ENCODE results near the gene CLCF1. TPM values are rescaled to one million over a fixed set of nuclear protein-coding genes. Genes with fewer than 3 reads are reported as not detected.

CLCF1 gene
- total RNA-seq = 0.61 and 1.3 TPM in 2 replicates

GRCh38 chr11:67372993-67373647 is at the start of gene CLCF1:
Gene CLCF1 (minus strand): TSS chr11:67373598. CDS start chr11:67373539, 59 bp downstream.

GRCh38 chr11:67415501-67416304 is 42.3 kb upstream of the CLCF1 start, which contains the start of gene CARNS1:
Gene CARNS1 (plus strand): TSS chr11:67415678. CDS start chr11:67416200, 522 bp downstream.

DNA sequence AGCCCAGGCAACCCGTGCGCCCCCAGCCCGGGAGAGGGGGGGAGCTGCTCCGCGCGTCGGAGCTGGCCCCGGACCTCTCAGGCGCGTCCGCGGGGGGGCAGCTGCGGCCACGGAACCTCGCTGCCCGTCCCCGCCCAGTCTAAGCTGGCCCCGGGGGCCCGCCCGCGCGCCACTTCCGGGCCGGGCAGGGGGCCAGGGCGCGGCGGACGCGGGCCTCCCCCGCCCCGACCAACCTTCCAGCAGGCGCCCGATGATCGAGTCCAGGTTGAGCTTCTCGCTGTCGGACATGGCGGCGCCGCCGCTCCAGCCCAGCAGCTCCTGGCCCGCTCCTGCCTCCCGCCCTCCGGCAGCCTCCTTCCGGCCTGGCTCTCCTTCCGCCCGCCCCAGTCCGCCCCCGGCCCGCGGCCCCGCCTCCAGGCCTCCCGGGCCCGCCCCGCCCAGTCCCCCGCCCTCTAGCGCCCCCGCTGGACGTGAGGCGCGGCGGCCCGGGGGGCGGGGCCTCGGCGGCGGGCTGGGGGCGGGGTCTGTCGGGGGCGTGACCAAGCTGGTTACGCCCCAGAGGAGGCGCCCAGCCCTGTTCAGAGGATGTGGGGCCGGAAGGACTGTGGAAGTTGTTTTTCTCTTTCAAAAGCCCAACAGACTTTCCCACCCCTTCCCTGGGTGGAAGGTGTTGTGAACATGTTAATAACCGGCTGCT is 28.2 kb upstream of the CLCF1 start, which contains the start of gene PPP1CA:
Gene PPP1CA (minus strand): TSS at position 364 of the 697 bp plus-strand sequence. CDS start 76 bp downstream, at position 288.

DNA sequence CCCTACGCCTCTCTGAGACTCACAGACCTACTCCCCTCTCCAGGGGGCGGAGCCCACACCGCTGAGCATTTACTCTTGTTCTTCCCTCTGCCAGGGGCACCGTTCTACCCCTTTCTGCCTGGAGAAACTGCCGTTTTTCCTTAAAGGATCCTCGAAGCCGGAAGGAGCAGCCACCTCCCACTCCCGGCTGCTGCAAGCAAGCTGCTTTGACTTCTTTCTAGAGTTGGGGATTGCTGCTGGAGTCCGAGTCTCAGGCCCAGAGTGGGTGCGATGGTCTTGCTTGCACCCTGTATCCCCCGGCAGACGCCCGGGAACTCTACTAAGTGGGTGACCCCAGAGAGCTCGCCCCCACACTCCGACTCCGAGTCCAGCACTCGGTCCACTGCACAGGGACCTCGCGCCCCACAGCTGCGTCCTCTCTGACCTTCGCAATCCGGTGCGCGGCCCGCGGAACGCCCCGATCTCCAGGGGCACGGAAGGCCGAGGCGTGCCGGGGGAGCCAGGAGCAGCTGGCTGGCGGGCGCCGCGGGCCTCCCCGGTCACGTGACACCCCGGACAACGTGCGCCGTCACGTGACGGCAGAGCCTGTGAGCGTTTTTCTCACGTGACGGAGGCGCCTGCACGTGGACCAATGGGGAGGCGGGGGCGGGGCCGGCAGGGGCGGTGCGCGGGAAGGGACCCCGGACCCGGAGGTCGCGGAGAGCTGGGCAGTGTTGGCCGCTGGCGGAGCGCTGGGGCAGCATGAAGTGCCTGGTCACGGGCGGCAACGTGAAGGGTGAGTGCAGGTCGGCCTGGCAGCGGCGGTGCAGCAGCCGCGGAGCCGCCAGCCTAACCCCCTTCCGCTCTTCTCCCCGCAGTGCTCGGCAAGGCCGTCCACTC is 18.1 kb upstream of the CLCF1 start, which contains the start of gene RAD9A:
Gene RAD9A (plus strand): TSS at position 683 of the 879 bp plus-strand sequence. CDS start 59 bp downstream, at position 742.

GRCh38 chr11:67353317-67354074 is 19.9 kb downstream of the CLCF1 start, which contains the start of gene POLD4:
Gene POLD4 (minus strand): TSS chr11:67353546. CDS start chr11:67353399, 147 bp downstream.

Other genes starting within 250 kb of the CLCF1 start
- gene GRK2, start 107.1 kb downstream of the CLCF1 start, total RNA-seq = 27.3 and 36.8 TPM in 2 replicates
- gene ANKRD13D, start 84.3 kb downstream of the CLCF1 start, total RNA-seq = 21.4 and 22.4 TPM in 2 replicates
- 7.8 and 9.1 TPM in 2 replicates for gene SSH3, start 70.1 kb downstream of the CLCF1 start, total RNA-seq
- gene POLD4, start 20.1 kb downstream of the CLCF1 start, total RNA-seq = 41.0 and 52.0 TPM in 2 replicates
- gene RAD9A, start 18.4 kb upstream of the CLCF1 start, total RNA-seq = 5.2 TPM in 2 replicates
- 250 and 273 TPM in 2 replicates for gene PPP1CA, start 28.3 kb upstream of the CLCF1 start, total RNA-seq
- gene TBC1D10C, start 30.5 kb upstream of the CLCF1 start, total RNA-seq = not detected in 2 replicates
- gene CARNS1, start 42.1 kb upstream of the CLCF1 start, total RNA-seq = 0.15 and 0.32 TPM in 2 replicates
- 43.2 and 52.9 TPM in 2 replicates for gene RPS6KB2, start 54.9 kb upstream of the CLCF1 start, total RNA-seq
- 0.30 and 0.97 TPM in 2 replicates for gene PTPRCAP, start 64.1 kb upstream of the CLCF1 start, total RNA-seq
- gene CORO1B, start 69.9 kb upstream of the CLCF1 start, total RNA-seq = 132 and 167 TPM in 2 replicates
- gene GPR152, start 79.1 kb upstream of the CLCF1 start, total RNA-seq = not detected in 2 replicates
- 0.65 and 1.4 TPM in 2 replicates for gene CABP4, start 81.8 kb upstream of the CLCF1 start, total RNA-seq
- 22.4 and 33.3 TPM in 2 replicates for gene TMEM134, start 95.7 kb upstream of the CLCF1 start, total RNA-seq
- gene AIP, start 109.4 kb upstream of the CLCF1 start, total RNA-seq = 80.1 and 97.4 TPM in 2 replicates
- 14.3 and 16.9 TPM in 2 replicates for gene PITPNM1, start 131.8 kb upstream of the CLCF1 start, total RNA-seq
- 12.8 and 23.1 TPM in 2 replicates for gene CDK2AP2, start 134.6 kb upstream of the CLCF1 start, total RNA-seq
- gene CABP2, start 149.8 kb upstream of the CLCF1 start, total RNA-seq = not detected in 2 replicates
- gene GSTP1, start 210.2 kb upstream of the CLCF1 start, total RNA-seq = 647 and 1,635 TPM in 2 replicates
- 235 and 247 TPM in 2 replicates for gene NDUFV1, start 233.3 kb upstream of the CLCF1 start, total RNA-seq